ENCODE results near the gene PTBP3.
"Not testable (repeated sequence)": the region's sequence is repeated elsewhere in the genome, so short reads cannot be mapped to it uniquely, and the experiment has no call there.

The PTBP3 gene

GRCh38 chr9:112332977-112333638 is at the start of gene PTBP3:
Gene PTBP3, minus strand, starts transcription at chr9:112333619. Its CDS starts 35,754 bp downstream, at chr9:112297865.
- peak; percentile 81 for DNase-seq

GRCh38 chr9:112382501-112383364 is 49.3 kb upstream of the PTBP3 start:
- DNase-seq, result no peak

- DNase-seq, result no peak
These were observed 48.6 kb upstream of the PTBP3 start for GRCh38 chr9:112382066-112382465.

GRCh38 chr9:112380825-112381221 is 47.4 kb upstream of the PTBP3 start:
- no peak for DNase-seq

- DNase-seq, result no peak
These were observed 46.8 kb upstream of the PTBP3 start, which contains the start of gene HSDL2 for GRCh38 chr9:112380102-112380824. Gene HSDL2, plus strand, starts transcription at chr9:112380108. Its CDS starts 56 bp downstream, at chr9:112380164.

- peak; percentile 98 for DNase-seq
These were observed 46.0 kb upstream of the PTBP3 start for GRCh38 chr9:112379177-112380101.

- peak; percentile 39 for DNase-seq
These were observed 45.1 kb upstream of the PTBP3 start for GRCh38 chr9:112378328-112379176.

- DNase-seq, result no peak
These were observed 44.4 kb upstream of the PTBP3 start for GRCh38 chr9:112377684-112378327.

- no peak for DNase-seq
These were observed 43.7 kb upstream of the PTBP3 start for GRCh38 chr9:112377087-112377486.

GRCh38 chr9:112375361-112375760 is 41.9 kb upstream of the PTBP3 start:
- no peak for DNase-seq

GRCh38 chr9:112374232-112374631 is 40.8 kb upstream of the PTBP3 start:
- DNase-seq, result not testable (repeated sequence)

- DNase-seq, result not testable (repeated sequence)
These were observed 40.2 kb upstream of the PTBP3 start for GRCh38 chr9:112373666-112374065.

- no peak for DNase-seq
These were observed 37.6 kb upstream of the PTBP3 start for GRCh38 chr9:112371060-112371459.

- no peak for DNase-seq
These were observed 36.4 kb upstream of the PTBP3 start for GRCh38 chr9:112369817-112370216.

- no peak for DNase-seq
These were observed 34.0 kb upstream of the PTBP3 start for GRCh38 chr9:112367465-112367864.

- DNase-seq, result no peak
These were observed 33.2 kb upstream of the PTBP3 start for GRCh38 chr9:112366591-112366990.

- not testable (repeated sequence) for DNase-seq
These were observed 31.8 kb upstream of the PTBP3 start for GRCh38 chr9:112365257-112365656.

- no peak for DNase-seq
These were observed 31.3 kb upstream of the PTBP3 start for GRCh38 chr9:112364761-112365160.

- no peak for DNase-seq
These were observed 28.2 kb upstream of the PTBP3 start for GRCh38 chr9:112361601-112362000.

GRCh38 chr9:112360047-112360804 is 26.8 kb upstream of the PTBP3 start:
- DNase-seq, result no peak

Measured in activated naive CD4-positive, alpha-beta T cell treated with Interleukin-2 at 50 U/mL for 16 hours (primary cell).